Kidney (tissue), 14 donors: ENCODE results near the gene MICAL2. TPM values are rescaled to one million over a fixed set of nuclear protein-coding genes. Genes with fewer than 3 reads are reported as not detected.

Experiments
- DNase-seq, 5 donors: peaks; one replicate each; pipeline ENCODE4 v3.0.0-alpha.2; 2013 to 2020
- FAIRE-seq: peaks from 2 replicates; lab custom pipeline; 2012; peaks lifted over from hg19 to GRCh38; lab: Jason Lieb, UNC
- H3K27ac ChIP-seq, 2 donors: one replicate each; pipeline ENCODE4 v1.7.0; 2013; ENCODE audit warnings: low read depth in 2 of 2, low read length in 2 of 2, inconsistent platforms in 1 of 2
- H3K27me3 ChIP-seq: one replicate; pipeline ENCODE4 v1.7.1; 2013; ENCODE audit warnings: low read length, inconsistent platforms; ENCODE audit not compliant: control insufficient read depth, insufficient read depth
- H3K36me3 ChIP-seq, 3 donors: one replicate each; pipeline versions ENCODE4 v1.7.0 to v1.7.1; 2013; ENCODE audit warnings: low read length in 3 of 3, control low read depth in 1 of 3, inconsistent platforms in 1 of 3; ENCODE audit not compliant: insufficient read depth in 3 of 3, control insufficient read depth in 2 of 3
- H3K4me1 ChIP-seq, 3 donors: one replicate each; pipeline versions ENCODE4 v1.7.0 to v1.7.1; 2013; ENCODE audit warnings: low read length in 3 of 3, inconsistent platforms in 1 of 3, low read depth in 1 of 3; ENCODE audit not compliant: control insufficient read depth in 2 of 3, insufficient read depth in 2 of 3
- H3K4me3 ChIP-seq, 3 donors: one replicate each; pipeline versions ENCODE4 v1.7.0 to v1.8.1; 2013; ENCODE audit warnings: low read length in 3 of 3, control low read depth in 1 of 3, inconsistent platforms in 1 of 3
- H3K9ac ChIP-seq, 3 donors: one replicate each; pipeline versions ENCODE4 v1.7.0 to v1.7.1; 2013; ENCODE audit warnings: low read length in 3 of 3, control low read depth in 1 of 3, inconsistent platforms in 1 of 3
- H3K9me3 ChIP-seq, 3 donors: one replicate each; pipeline versions ENCODE4 v1.7.0 to v1.7.1; 2013; ENCODE audit warnings: low read length in 3 of 3, control low read depth in 1 of 3, inconsistent platforms in 1 of 3; ENCODE audit not compliant: control insufficient read depth in 2 of 3, insufficient read depth in 1 of 3
- intact Hi-C: fragments of 100-400 bp; cut with DNase I; formaldehyde crosslinking; loops from one replicate; pipeline ENCODE4 v1.11.1; 2022
- polyA plus RNA-seq: library from polyadenylated mRNA; stranded (reverse); fragments of 350-450 nt; fragmentation: Illumina TruSeq; extraction: RNeasy Lipid Tissue Mini Kit (QIAGEN cat#74804); gene quantifications from one replicate; pipeline ENCODE4 v1.2.3, GENCODE V29; 2014; ENCODE audit warnings: low read depth, low replicate concordance; ENCODE audit not compliant: insufficient read depth
- total RNA-seq: library from RNA; stranded (reverse); fragmentation: NEBNext Ultra II Directional; extraction: Animal tissue kit (Norgen Biotek cat#: 25700); gene quantifications from one replicate; pipeline ENCODE4 v1.2.1, GENCODE V29; 2021
- TF ChIP-seq, protein P1 (sequence below): IDR thresholded peaks from 3 replicates; pipeline ENCODE4 v1.5.1; 2012; ENCODE audit warnings: mild to moderate bottlenecking, moderate library complexity, borderline replicate concordance; ENCODE audit not compliant: insufficient read depth; ENCODE audit errors: extremely low read depth
- donor health status: control.
- donor health status: control.
- donor health status: control.
- donor health status: control.
- donor health status: control.
- donor health status: DM: yes; HTN: yes; CAD: no.
- donor health status: Normal renal cell carcinoma (clear cell type).

The MICAL2 gene
- total and polyA plus RNA-seq, 2 donors from 2014 or later, result 7.8 to 64.5 TPM

DNA sequence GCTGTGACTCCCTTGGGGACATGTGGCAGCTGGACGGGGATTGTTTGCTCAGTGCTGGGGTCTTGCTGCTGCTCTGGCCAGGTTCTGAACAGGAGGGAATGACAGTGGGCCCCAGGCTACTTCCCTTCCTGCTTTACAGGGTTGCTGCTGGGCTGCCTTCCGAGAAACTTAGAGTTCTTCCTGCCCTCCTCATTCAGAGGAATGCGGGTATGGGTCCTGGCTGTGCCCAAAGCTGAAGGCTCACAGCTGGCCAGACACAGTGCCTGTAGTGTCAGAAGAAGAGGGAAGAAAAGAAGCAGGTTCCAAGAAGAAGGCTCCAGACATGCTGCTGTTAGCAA is 158.7 kb downstream of the MICAL2 start:
- no peaks in the 10 kb centered on the region for H3K36me3 ChIP-seq
- peaks cover 0 to 4% (median 0%) of the 10 kb centered on the region in 3 donors for H3K4me1 ChIP-seq
- H3K9me3 ChIP-seq, result no peaks in the 10 kb centered on the region
- peak in 3 of 5 donors; percentile 51 to 74 (median 56) for DNase-seq
- FAIRE-seq, result no peak
- H3K27ac ChIP-seq, result no peak overlapping the region
- TF ChIP-seq, protein P1, sequence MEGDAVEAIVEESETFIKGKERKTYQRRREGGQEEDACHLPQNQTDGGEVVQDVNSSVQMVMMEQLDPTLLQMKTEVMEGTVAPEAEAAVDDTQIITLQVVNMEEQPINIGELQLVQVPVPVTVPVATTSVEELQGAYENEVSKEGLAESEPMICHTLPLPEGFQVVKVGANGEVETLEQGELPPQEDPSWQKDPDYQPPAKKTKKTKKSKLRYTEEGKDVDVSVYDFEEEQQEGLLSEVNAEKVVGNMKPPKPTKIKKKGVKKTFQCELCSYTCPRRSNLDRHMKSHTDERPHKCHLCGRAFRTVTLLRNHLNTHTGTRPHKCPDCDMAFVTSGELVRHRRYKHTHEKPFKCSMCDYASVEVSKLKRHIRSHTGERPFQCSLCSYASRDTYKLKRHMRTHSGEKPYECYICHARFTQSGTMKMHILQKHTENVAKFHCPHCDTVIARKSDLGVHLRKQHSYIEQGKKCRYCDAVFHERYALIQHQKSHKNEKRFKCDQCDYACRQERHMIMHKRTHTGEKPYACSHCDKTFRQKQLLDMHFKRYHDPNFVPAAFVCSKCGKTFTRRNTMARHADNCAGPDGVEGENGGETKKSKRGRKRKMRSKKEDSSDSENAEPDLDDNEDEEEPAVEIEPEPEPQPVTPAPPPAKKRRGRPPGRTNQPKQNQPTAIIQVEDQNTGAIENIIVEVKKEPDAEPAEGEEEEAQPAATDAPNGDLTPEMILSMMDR, result no peak
- H3K9ac ChIP-seq, result no peak overlapping the region
- H3K4me3 ChIP-seq, result no peak overlapping the region
- H3K27me3 ChIP-seq, result no peaks in the 10 kb centered on the region
- intact Hi-C loops, result no loop called here

DNA sequence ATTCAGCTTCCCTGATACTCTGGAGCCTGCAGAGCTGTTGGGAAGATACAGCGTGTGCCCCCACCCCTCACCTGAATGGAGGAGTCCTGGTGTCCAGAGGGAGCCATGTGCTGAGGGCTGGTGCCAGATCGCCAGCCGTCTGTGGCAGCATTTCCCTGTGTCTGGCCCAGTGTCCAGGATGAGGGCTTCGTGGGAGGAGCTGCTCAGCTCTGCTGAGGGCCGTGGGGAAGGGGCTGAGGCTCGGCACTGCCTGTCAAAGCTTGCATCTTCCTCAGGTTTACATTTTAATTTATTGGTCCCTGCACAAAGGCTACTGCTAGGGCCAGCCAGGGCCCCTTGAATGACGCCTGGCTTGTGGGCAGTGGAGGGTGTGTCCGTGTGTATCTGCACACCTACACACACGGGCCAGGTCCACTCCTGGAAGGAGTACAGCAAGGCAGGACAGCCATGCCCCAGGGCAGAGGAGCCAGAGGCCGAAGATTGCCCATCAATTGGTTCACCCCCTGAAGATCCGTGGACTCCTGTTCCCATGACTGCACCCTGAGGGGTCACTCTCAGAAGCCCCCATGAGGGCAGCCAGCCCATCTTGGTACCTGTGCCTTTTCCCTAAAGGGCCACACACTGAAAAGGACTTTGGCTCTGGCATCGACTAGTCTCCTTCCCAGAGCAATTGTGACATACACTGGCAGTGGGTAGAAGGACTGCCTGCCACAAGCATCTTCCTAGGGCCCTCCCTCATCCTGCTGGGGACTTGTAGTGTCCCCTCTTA is 159.2 kb downstream of the MICAL2 start:
- H3K27me3 ChIP-seq, result no peaks in the 10 kb centered on the region
- TF ChIP-seq, protein P1, result no peak
- DNase-seq (no peak), FAIRE-seq (no peak)
- intact Hi-C loops, result loop anchor here (10.0 kb wide), 1 partner anchor 345 kb away; no protein-coding TSS in a partner anchor
- no peaks in the 10 kb centered on the region for H3K9me3 ChIP-seq
- no peak overlapping the region for H3K27ac ChIP-seq
- H3K9ac ChIP-seq, result no peak overlapping the region
- H3K4me1 ChIP-seq, result peaks cover 0 to 4% (median 0%) of the 10 kb centered on the region in 3 donors
- no peak overlapping the region for H3K4me3 ChIP-seq
- no peaks in the 10 kb centered on the region for H3K36me3 ChIP-seq

DNA sequence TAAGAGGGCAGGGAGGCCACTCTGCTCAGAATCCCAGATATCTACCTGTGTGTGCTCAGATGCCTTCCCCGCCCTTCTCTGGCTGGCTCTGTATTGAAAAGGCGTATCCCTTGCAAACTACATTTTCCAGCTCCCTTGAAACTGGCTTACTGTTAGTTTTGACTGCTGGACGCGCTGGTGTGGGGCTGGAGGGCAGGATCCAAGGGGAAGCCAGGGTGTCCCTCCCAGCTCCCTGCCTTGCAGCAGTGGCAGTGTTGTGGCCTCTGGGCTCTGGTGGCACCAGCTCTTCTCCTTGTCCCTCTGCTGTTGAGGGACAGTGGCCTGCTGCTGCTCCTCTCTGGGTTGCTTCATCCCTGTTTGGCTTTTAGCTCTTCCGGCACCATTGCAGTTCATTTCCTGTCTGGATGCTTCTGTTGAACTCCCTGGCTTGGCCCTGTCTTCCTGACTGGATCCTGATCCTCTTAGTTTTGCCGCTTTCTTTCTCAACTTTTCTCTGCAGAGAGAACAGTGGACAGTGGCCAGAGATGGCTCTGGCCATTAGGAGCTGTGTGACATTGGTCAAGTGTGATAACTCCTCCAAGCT is 159.9 kb downstream of the MICAL2 start:
- Histone ChIP-seq H3K9ac (no peak overlapping the region), H3K4me3 (no peak overlapping the region), H3K36me3 (no peaks in the 10 kb centered on the region), H3K27ac (no peak overlapping the region), H3K27me3 (no peaks in the 10 kb centered on the region), H3K4me1 (peaks cover 0 to 4% (median 0%) of the 10 kb centered on the region in 3 donors), H3K9me3 (no peaks in the 10 kb centered on the region)
- DNase-seq (no peak), FAIRE-seq (no peak)
- intact Hi-C loops, result loop anchor here (10.0 kb wide), 1 partner anchor 346 kb away; no protein-coding TSS in a partner anchor
- TF ChIP-seq, protein P1, result no peak
